Fibroblast of skin of scalp (primary cell): ENCODE measurements around the gene FAAH.

Source experiments
- DNase-seq: peaks from one replicate; pipeline ENCODE4 v3.0.0-alpha.2; 2013

Gene FAAH

DNA sequence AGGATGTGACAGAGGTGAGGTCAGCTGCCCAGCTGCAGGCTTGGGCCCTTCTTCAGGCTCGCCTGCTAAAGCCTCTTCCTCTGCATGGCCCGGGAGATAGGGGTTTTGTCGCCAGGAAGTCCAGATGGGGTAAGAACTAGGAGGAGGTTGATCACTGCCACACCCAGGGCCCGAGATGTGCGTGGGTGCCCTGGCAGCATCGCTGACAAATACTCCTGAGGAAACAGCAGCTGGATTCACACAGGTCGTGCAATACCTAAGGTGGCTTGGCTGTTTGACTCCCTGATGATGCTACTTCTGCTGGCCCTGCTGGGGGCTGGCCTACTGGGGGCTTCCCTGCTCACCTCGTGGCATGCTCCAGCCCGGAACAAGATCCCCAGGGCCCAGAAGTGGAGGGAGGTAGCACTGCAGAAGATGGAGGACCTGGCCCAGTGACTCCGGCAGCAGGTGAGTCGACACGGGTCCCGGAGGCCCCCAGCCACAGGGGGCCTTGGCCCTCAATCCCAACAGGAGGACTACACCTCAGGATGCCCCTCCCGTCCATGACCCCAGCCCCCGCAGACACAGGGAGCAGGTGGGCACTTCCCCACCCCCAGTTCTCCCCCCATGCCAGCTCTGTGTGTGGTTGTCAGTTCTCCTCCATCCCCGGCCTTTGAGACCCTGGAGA lies 29.6 kb downstream of the FAAH start:
- no peak for DNase-seq

DNA sequence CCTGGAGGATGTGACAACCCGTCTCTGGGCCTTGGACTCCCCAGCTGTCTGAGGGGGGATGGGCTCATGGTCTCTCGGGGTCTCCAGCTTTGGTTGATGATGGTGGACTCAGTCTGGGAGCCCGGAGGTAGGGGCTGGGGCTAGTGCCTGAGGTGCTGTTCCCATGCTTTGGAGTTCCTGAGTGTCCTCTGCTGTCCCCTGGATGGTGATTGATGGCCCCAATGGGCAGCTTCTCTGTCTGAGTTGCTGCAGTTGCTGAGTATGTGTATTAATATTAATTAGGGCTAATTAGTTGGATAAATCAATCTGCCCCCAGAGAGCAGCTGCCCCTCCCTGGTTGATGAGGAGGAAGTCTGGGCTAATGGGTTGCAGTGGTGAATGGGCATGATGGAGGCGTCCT lies 30.6 kb downstream of the FAAH start:
- DNase-seq: no peak

DNA sequence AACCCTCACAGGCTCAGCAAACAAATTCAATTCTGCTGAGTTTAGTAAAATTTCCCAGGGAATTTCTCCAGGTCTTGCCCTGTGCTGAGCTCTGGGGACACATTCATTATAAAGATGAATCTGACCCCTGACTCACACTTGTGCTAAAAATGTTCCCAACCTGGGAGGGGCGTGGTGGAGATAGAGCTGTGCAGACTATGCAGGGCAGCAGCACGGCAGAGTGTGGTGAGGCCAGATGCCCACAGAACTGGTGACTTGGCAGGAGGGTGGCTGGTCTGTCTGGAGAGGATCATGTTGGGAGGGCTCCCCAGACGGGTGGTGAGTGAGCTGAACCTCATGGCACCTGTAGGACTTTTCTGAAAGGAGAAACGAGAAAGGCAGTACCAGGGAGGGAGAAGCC lies 31.6 kb downstream of the FAAH start:
- no peak for DNase-seq

DNA sequence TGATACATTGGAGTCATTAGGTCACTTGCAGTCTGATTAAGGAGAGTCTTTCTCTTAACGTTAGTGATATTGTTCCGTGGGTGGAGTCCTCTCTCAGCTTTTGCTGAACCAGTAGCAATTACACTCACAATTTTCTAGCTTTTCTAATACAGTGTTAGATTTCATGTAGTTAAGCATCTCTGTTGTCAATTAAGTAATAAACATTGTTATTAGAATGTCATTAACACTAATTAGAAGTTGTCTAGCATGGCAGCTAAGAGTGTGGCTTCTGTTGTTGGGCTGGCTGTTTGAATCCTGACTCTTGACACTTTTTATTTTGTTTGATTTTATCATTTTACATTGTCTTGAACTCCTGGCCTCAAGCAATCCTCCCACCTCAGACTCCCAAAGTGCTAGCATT lies 33.4 kb downstream of the FAAH start:
- no peak for DNase-seq

DNA sequence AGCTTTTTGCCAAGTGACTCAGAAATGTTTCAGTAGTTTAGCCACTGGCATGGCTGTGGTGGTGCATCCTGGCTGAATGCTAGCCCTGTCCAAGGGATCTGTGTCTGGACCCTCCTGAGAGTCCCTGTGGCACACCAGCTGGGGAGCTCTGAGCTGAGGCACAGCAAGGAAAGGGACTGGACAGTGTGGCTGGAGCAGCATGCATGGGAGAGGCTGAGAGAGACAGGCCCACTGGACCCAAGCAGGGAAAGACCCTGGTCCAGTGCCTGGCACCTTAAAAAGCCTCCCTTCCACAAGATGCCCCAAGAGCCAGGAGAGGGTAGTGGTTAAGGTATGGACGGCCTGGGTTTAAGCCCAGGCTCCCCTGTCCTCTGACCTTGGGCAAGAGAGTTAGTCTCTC lies 35.3 kb downstream of the FAAH start:
- no peak for DNase-seq

DNA sequence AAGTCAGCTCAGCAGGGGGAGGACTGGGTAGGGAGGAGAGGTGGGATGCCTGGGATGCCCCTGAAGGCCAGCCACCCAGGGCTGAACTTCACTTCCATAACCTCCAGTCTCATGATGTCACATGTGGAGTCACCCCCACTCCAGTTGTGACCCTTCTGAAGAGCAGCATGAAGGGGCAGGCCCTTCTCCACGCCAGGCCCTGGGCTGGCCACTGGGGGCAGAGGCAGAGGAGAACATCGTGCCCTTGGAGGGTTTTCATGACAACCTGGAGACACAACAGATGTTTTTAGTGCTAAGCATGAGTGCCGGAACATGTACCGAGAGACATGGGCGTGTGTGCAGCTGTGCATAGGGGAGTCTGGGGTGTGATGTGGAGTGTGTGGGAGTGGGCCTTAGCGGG lies 37.6 kb downstream of the FAAH start:
- DNase-seq: no peak

DNA sequence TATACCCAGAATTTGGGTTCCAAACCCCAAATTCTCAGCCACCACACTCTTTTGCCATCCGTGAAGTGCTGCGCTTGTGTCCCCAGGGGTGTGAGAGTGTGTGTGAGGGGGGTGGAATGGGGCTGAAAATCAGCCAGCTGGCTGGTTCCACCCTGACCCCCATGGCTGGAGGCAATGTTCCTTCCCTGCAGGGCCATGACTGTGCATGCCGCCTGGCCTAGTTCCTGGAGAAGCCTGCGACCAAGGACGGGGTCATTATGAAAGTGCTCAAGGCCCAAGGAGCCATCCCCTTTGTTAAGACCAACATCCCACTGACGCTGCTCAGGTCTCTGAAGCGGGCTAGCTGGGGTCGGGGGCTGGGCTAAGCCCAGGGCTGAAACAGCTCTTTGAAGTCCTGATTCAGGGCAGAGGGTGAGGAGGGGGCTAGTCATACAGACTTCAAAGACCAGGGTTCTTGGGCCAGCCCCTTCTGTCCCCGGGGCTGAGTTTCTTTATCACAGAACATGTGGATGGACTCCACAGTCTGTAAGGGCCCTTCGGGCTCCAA lies 38.7 kb downstream of the FAAH start:
- DNase-seq: no peak

DNA sequence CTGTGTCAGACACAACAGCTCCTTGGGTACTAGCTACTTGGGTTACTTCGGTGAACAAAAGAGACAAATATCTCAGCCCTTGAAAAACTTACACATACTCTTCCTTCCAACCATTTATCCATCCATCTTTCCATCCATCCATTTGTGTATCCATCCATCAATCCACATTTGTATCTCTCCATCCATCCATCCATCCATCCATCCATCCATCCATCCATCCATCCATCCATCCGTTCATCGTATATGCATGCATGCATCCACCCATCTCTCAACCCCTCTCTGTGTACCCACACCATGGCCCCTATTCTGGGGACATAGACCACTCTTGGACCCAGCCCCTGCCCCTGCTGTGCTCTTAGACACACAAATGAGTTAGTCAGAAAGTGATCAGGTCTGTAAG lies 40.2 kb downstream of the FAAH start:
- no peak for DNase-seq

DNA sequence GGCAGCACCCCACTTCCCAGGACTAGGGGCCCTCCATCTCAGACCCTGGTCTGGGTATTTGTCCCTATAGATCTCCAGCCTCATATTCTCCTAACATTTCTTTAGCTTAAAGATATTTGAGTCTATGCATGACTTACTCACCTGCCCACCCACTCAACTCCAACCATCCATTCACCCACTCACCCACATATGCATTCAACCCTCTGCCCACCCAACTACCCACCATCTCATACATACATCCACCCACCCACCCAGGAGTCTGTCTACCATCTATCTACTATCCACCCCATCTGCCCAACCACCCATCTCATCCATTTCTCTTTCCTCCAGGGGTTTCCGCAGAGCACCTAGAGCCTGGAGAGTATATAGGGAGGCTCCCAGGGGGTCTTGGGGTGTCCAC lies 42.7 kb downstream of the FAAH start:
- no peak for DNase-seq

DNA sequence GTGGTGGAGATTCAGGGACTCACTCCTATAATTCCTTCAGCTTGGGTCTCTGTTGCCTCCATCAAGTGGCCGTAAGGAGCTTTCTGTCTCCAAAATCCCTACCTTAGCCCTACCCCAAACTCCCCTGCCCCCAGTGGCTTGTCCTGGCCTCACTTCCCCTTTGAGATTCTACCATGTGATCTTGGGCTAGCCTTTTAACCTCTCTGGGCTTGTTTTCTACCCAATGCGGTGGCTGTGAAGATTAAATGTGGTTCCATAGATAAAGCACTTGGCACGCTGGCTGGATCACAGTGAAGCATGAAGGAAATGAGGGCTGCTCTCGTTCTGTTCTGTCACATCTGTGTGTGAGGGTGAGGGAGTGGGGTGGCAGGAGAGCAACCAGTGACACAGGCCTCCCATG lies 43.6 kb downstream of the FAAH start:
- DNase-seq: no peak

DNA sequence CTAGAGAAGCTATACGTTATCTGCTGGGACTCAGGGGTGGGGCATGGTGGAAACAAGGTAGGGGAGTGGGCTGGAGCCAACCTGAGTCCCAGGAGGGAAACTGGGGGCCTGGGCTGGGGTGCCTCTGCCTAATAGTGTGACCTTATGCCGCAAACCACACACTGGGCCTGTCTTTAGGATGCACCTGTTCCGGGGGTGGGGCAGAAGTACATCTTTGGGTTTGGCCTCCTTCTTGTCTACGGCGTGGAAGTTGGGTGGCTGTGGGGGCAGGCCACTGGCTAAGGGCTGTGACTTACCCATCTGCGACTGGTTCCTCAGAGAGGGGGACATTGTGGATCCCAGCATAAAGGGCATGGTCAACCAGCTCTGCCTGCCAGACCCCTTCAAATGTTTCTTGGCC lies 44.2 kb downstream of the FAAH start:
- no peak for DNase-seq

DNA sequence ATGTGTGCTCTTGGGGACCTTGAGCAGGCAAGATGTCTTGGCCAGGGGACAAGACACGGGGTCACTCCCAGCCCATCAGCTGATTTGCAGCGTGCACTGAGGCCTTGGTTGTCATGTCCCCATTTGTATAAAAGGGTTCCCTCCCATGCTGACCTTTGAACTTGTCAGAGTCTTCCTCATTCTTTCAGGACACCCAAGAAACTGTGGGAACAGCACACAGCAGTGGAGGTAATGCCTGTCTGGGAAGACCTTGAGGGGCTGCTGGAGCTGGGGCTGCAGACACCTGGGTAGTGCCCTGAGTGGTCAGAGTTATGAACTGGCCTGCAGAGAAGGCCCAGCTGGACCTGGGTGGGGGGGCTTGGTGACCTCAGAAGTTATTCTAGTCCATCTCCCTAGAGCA lies 46.4 kb downstream of the FAAH start:
- no peak for DNase-seq

DNA sequence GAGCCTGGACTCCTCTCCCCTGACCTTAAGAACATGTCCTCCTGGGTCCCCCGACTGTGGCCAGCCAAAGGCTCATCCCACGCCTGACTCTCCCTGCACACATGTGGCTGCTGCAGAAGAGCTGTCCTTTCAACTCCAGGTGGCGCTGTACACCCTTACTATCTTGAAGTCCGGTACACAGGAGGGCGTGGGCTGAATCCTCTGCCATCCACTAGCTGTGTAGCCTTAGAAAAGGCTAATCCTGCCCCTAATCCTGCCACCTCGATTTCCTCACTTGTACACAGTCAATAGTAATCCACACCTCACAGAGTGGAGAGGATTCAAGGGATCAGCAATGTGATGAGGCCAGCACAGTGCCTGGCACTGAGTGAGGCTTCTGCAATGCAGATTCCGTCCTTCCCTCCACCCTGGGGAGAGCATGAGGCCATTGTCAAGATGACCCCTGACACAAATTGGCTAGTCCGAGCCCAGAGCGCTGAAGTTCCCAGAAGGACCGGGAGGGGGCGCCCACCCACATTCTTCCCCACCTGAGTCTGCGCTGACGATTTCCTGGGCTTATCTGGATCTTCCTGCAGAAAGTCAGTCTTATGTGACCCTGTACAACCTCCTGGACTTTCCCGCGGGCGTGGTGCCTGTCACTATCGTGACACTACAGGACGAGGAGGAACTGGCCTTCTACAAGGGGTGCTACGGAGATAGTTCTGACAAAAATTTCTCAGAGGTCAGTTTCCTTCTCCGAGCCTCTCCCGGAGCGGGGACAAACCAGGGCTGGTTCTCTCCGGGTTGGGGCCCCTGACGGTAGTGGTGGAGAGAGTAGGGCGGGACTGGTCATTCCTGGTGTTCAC lies 48.4 kb downstream of the FAAH start:
- peak; percentile 74 for DNase-seq

DNA sequence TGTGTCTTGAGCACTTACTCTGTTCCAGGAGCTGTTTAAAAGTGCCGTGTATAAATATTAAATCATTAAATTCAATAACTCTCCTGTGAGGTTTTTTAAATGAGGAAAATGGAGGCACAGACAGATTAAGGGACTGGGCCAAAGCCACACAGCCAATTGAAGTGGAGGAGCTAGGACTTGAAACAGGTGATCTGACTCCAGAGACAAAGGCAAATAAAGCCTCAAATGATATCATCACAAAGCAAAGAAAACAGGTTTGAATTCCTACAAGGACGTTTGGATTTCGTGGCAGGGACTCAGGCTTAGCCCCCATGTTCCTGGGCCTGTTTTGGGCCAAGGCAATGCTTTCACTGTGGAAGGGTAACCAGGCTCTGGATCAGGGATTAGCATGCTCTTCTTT lies 50.3 kb downstream of the FAAH start:
- no peak for DNase-seq

DNA sequence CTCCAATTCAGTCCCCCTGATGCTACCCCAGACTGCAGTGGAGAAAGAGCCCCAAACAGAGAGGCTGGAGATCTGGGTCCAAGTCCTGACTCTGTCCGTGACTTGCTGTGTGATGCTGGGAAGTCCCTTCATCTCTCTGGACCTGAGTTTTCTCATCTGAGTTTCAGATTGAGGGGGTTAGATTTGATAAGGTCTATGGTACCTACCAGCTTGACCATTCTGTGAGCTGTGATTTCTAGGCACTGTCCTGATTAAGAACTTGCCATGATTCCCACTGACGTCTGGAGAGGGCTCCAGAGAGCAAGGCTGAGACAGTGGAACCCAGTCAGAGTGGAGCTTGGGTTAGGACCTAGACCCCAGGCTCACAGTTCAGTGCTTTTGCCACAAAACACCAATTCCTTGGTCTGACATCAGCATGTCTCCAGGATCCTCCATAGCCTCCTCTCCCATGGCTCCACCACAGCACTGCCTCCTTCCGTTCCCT lies 51.7 kb downstream of the FAAH start:
- DNase-seq: no peak

DNA sequence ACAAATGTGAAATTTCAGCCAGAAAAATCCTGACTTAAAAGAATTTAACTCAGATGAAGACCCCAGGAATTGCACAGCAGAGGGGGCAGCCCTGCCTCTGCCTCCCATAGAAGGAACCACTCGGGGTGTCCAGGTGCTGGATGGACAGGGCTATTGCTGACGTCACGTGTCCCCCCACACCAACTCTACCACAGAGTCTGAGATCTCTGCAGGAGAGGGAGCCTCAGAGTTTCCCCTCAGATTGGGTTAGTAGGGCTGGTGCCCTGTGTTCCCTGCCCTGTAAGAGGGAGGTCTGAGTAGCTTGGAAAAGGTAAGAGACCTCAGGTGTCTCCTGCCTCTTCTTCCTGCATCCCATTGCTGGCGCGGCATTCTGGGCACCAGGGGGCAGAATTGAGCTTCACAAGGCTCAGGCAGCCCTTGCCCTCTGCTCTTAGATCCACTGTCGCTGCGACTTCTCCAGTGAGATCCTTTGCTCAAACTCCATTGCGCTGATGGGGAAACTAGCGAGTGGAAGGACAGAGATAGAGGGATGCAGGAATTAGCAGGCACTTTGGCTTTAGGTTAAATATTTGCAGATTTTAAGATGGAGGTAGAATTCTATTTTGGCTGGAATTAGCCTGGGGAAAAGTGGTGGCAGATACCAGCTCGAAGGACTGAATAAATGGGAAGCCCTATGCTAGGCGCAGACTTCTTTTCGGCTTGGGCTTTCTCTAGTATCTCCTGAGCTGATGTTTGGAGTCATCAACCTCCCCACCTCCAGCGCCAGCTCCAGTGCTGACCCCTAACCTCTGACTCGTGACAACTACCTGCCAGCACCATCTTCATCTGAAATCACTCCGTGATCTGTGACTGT lies 52.8 kb downstream of the FAAH start:
- peak; percentile 63 for DNase-seq

DNA sequence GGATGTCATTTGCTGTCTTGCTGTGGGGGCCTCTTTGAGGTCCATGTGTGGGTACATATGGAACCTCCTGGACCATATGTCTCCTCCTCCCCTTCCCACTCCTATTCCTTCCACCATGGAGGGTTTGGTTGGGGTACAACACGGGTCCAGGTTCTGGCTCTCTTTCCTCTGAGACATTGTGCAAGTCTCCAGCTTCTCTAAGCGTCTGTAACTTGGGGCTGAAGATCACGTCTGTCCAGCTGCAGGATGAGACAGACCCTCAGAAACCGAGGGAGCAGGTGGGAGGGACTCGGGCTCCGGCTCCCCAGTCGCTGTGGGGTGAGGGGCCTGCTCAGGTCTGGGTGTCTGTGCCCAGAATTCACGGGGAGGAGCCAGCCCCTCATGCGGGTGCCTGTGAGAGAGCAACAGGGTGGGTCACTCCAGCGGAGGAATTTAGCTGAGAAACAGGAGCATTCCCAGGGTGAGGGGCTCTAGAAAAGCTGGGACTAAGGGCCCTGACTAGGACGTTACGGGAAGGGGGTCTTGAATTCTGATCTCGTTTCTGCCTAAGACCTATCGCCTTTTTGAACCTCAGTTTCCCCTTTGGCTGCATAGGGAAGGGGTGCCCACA lies 53.5 kb downstream of the FAAH start:
- no peak for DNase-seq

DNA sequence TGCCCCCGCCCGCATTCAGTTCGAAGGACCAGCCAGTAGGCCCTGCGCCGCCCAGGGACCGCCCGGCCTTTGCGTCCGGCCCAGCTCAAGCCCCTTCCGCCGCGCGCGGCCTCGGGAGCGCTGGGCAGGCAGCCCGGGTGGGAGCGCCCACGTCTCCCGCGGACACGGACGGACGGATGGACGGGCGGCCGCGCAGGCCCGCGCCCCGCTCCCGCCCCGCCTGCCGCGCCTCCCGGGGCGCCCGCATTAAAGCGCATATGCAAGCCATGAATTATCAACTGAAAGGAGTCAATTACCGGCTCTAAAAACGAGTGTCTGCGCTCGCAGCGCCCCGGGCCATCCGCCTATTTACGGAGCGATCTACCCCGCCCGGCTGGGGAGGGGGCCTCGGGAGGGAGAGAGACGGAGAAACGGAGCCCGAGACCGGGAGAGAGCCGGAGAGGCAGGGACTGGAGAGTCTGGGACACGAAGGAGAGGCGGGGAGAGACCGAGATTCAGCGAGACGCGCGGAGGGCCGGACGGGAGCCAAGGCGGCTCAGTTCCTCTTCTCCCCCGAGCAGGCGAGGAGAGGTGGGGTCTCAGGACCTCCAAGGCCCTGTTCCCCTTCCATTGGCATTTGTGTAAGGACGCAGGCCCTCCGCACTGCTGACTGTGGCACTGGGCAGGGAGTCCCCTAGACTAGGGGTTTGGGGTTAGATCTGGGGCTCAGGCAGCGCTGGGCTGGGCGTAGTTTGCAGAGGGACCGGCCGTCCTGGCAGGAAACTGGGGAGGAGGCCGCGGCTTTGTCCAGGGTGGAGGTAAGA lies 54.2 kb downstream of the FAAH start:
- no peak for DNase-seq

DNA sequence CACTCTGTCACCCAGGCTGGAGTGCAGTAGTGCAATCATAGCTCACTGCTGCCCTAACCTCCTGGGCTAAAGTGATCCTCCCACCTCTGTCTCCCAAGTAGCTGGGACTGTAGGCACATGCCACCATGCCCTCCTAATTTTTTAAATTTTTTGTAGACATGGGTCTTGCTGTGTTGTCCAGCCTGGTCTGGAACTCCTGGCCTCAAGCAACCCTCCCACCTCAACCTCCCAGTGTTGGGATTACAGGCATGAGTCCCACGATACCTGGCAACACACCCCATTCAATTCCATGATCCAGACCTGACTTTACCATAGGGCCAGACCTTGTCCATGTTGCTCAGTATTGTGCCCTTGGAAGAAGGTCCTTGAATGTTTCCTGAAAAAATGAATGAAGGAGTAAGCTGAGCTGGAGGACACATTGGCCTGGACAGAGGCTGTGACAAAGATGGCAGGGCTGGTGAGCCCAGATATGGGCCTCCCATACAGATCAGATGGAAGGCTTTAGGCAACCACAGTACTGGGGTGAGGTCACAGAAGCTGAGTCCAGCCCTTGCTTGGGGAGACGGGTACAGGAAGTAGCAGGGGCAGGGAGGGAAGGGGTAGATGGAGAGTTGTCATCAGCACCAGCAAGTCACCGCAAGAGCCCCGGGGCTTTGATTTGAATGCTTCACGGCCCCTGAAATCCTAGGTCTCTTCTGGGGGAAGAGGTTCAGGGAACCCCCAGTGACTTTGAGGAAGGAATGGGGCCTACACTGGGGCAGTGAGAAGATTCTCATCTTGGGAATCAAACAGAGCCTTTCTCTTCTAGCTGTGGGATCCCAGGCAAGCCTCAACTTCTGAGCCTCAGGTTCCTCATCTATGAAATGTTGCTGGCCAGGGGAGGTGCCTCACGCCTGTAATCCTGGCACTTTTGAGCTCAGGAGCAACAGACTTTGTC lies 55.4 kb downstream of the FAAH start:
- DNase-seq: no peak

DNA sequence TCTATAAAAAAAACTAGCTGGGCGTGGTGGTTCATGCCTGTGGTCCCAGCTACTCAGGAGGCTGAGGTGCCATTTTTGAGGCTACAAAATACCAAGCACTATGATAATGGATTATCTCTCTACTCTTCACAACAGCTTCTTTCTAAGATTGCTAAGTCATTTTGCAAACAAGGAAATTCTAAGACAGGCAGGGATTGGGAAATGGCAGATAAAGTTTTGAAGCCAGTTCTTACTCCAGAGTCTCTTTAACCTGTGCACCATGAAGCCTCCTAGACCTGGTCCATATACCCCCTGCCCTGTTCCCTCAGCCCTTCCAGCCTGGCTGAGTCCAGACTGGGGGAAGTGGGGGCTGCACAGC lies 56.0 kb downstream of the FAAH start:
- DNase-seq: no peak
